GM23248 (cell line): ENCODE results near the gene ATG13.

Experiments
- EZH2 ChIP-seq: fragments of 200-600 bp; sonication (generic); IDR thresholded peaks from 2 replicates; pipeline ENCODE4 v1.6.1; 2018; ENCODE audit warnings: antibody characterized with exemption, mild to moderate bottlenecking; ENCODE audit not compliant: insufficient read depth, poor library complexity, severe bottlenecking
- EZH2phosphoT487 ChIP-seq: fragments of 200-600 bp; sonication (generic); IDR thresholded peaks from 2 replicates; pipeline ENCODE4 v1.6.1; 2018; ENCODE audit warnings: antibody characterized with exemption, moderate library complexity, mild to moderate bottlenecking, low read depth; ENCODE audit not compliant: insufficient read depth

DNA sequence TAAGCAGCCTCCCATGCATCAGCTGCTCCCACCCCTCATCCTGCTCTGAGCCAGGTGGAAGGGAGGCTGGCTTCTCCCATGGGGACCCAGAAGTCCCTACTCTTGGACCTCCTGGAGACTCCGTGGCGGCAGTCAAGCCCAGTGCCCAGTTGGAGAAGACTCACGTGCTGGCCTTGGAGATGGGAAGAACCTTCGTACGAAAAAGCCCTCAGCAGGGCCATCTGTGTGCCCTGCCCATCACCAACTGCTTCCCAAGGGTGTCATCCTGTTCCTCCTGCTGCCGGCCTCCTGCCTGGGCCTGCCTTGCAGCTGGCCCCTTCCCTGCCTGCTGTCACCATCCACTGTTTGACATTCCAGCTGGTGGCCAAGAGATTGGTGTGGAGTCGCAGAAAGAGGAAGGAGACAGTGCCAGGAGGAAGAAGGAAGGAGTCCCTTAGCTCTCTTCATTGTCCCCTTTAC, 55.1 kb downstream of the ATG13 start:
- TF ChIP-seq EZH2phosphoT487 = no peak
- no peak for TF ChIP-seq EZH2
